Fibroblast of lung (primary cell): ENCODE data around the gene IPO8. TPM values are rescaled to one million over a fixed set of nuclear protein-coding genes. Genes with fewer than 3 reads are reported as not detected.

ENCODE experiments used
- DNase-seq, 2 donors: peaks; one replicate each; pipeline versions ENCODE4 v3.0.0 to v3.0.0-alpha.2; 2010; ENCODE audit warnings: low read depth in 2 of 2
- H2AFZ ChIP-seq: 2 replicates; pipeline ENCODE4 v1.5.1; 2012; ENCODE audit warnings: low read length, control low read depth, inconsistent platforms
- H3K27ac ChIP-seq: 2 replicates; pipeline ENCODE4 v1.5.1; 2011; ENCODE audit warnings: low read length, control low read depth; ENCODE audit not compliant: insufficient read depth
- H3K27me3 ChIP-seq: 2 replicates; pipeline ENCODE4 v1.5.1; 2011; ENCODE audit warnings: mild to moderate bottlenecking, low read length; ENCODE audit not compliant: control insufficient read depth, insufficient read depth
- H3K36me3 ChIP-seq: 2 replicates; pipeline ENCODE4 v1.5.1; 2011; ENCODE audit warnings: low read length; ENCODE audit not compliant: control insufficient read depth, insufficient read depth
- H3K4me1 ChIP-seq: 2 replicates; pipeline ENCODE4 v1.5.1; 2011; ENCODE audit warnings: low read length; ENCODE audit not compliant: control insufficient read depth, insufficient read depth; ENCODE audit errors: extremely low read depth
- H3K4me2 ChIP-seq: 2 replicates; pipeline ENCODE4 v1.5.1; 2011; ENCODE audit warnings: low read length, control low read depth; ENCODE audit not compliant: insufficient read depth; ENCODE audit errors: extremely low read depth
- H3K4me3 ChIP-seq, 4 experiments: fragments of 200-600 bp in 1 of 4; sonication (generic) in 1 of 4; replicated peaks in 1 of 4; 2 replicates each; pipeline ENCODE4 v1.5.1; 2011 to 2016; ENCODE audit warnings: low read length in 4 of 4, low read depth in 3 of 4, mild to moderate bottlenecking in 3 of 4, control low read depth in 2 of 4, inconsistent platforms in 1 of 4, mixed read lengths in 1 of 4; ENCODE audit not compliant: insufficient read depth in 1 of 4; ENCODE audit errors: control extremely low read depth in 1 of 4
- H3K79me2 ChIP-seq: 2 replicates; pipeline ENCODE4 v1.5.1; 2012; ENCODE audit warnings: mild to moderate bottlenecking, low read length, inconsistent platforms; ENCODE audit not compliant: control insufficient read depth, insufficient read depth
- H3K9ac ChIP-seq: 2 replicates; pipeline ENCODE4 v1.5.1; 2011; ENCODE audit warnings: mild to moderate bottlenecking, low read length, control low read depth; ENCODE audit not compliant: insufficient read depth
- H3K9me3 ChIP-seq: 2 replicates; pipeline ENCODE4 v1.5.1; 2012; ENCODE audit warnings: low read depth, low read length; ENCODE audit not compliant: control insufficient read depth, insufficient read depth
- H4K20me1 ChIP-seq: 2 replicates; pipeline ENCODE4 v1.5.1; 2011; ENCODE audit warnings: low read length; ENCODE audit not compliant: control insufficient read depth, insufficient read depth; ENCODE audit errors: extremely low read depth
- CTCF ChIP-seq, 2 donors: IDR thresholded peaks in 1 of 2; conservative IDR thresholded peaks in 1 of 2; 1 replicate in 1 of 2; 2 replicates in 1 of 2; pipeline ENCODE4 v1.5.1; 2011 to 2012; ENCODE audit warnings: low read length in 2 of 2, control low read depth in 1 of 2, inconsistent platforms in 1 of 2, low read depth in 1 of 2, mild to moderate bottlenecking in 1 of 2
- EZH2 ChIP-seq: IDR thresholded peaks from 2 replicates; pipeline ENCODE4 v1.5.1; 2012; ENCODE audit warnings: low read length, control low read depth, mild to moderate bottlenecking; ENCODE audit errors: missing control alignments
- polyA plus RNA-seq, 2 donors: library from polyadenylated mRNA; depleted of rRNA in 1 of 2; stranded (reverse) in 1 of 2; unstranded in 1 of 2; fragments of >200 nt; gene quantifications; 2 replicates each; pipeline ENCODE4 v1.2.1, GENCODE V29; 2011 to 2012; ENCODE audit warnings: missing spikeins in 1 of 2
- total RNA-seq: library from RNA; depleted of rRNA; stranded (reverse); fragments of >200 nt; gene quantifications from 2 replicates; pipeline ENCODE4 v1.2.1, GENCODE V29; 2014

Gene IPO8
- total and polyA plus RNA-seq, 2 donors (not counting 1 experiment from before 2014, with no cell fraction given): 12.4 to 41.5 TPM

DNA sequence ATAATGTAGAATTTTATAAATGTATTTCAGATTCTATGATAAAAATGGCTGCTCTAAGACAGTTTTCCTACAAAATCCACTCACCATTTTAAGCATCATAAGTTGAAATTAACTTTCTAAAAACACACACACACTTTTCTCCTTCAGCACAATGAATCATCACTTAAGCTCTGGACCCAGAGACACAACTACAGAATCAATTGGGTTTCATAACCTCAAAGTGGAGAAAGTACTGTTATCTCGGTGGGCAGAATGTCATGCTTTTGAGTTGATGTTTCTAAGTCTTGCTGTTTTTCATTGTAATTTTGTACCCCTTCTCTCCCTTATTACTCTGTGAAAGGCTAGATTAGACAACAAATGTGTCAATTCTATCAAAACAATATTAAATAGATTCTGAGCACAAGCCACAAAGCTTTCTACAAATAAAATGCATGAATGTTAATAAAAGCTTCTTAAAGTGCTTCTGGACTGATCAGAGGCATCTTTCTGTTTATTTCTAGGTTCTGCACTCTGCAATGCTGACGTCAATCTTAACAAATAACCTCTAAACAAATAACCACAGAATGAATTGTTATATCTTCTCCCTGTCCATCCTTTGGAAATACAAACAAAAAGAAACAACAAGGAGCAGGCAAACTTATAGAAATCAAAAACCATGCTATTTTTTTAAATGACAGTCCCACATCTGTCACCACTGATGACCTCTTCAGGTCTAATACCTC, 8.2 kb downstream of the IPO8 start:
- TF ChIP-seq CTCF (conservative IDR thresholded peaks at IDR 0.05 in 1 of 2, IDR thresholded peaks at IDR 0.05 in 1 of 2; ENCODE audit: low read depth in 1 of 2, low read length in 2 of 2) (no peak), EZH2 (no peak)
- no peaks in the 10 kb centered on the region for H3K27me3 ChIP-seq
- DNase-seq: peak; percentile 10 to 54

GRCh38 chr12:30679241-30679640, 16.4 kb downstream of the IPO8 start:
- H2AFZ ChIP-seq: no peak overlapping the region
- no peaks in the 10 kb centered on the region for H3K36me3 ChIP-seq
- no peaks in the 10 kb centered on the region for H3K9me3 ChIP-seq

More for the DNA sequence above, 8.2 kb downstream of the IPO8 start:
- Histone ChIP-seq H2AFZ (no peak overlapping the region), H3K36me3 (no peaks in the 10 kb centered on the region), H4K20me1 (no peaks in the 10 kb centered on the region), H3K27ac (no peak overlapping the region), H3K79me2 (peaks cover 5% of the 10 kb centered on the region), H3K9ac (no peak overlapping the region), H3K4me3 (no peak overlapping the region), H3K9me3 (no peaks in the 10 kb centered on the region), H3K4me1 (peaks cover 3% of the 10 kb centered on the region), H3K4me2 (no peak overlapping the region)

DNA sequence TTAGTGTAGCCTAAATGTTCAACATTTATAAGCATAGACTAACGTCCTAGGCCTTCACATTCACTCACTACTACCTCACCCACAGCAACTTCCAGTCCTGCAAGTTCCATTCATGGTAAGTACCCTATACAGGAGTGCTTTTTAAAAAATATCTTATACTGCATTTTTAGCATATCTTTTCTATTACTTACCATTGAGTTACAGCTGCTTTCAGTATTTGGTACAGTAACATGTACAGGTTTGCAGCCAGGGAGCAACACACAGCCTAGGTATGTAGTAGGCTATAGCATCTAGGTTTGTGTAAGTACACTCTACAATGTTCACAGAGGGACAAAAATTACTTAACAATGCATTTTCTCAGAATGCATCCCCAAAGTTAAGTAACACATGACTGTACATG, 17.4 kb downstream of the IPO8 start:
- DNase-seq: no peak
- no peak for TF ChIP-seq CTCF (conservative IDR thresholded peaks at IDR 0.05 in 1 of 2, IDR thresholded peaks at IDR 0.05 in 1 of 2; ENCODE audit: low read depth in 1 of 2, low read length in 2 of 2)
- TF ChIP-seq EZH2: no peak
- no peaks in the 10 kb centered on the region for H3K27me3 ChIP-seq

More at GRCh38 chr12:30679241-30679640, 16.4 kb downstream of the IPO8 start:
- TF ChIP-seq EZH2 (no peak), CTCF (conservative IDR thresholded peaks at IDR 0.05 in 1 of 2, IDR thresholded peaks at IDR 0.05 in 1 of 2; ENCODE audit: low read depth in 1 of 2, low read length in 2 of 2) (no peak)
- Histone ChIP-seq H3K4me1 (no peaks in the 10 kb centered on the region), H3K27me3 (no peaks in the 10 kb centered on the region), H3K79me2 (no peaks in the 10 kb centered on the region), H3K27ac (no peak overlapping the region), H3K4me2 (no peak overlapping the region), H3K4me3 (no peak overlapping the region), H4K20me1 (no peaks in the 10 kb centered on the region), H3K9ac (no peak overlapping the region)
- no peak for DNase-seq

More for the DNA sequence above, 17.4 kb downstream of the IPO8 start:
- Histone ChIP-seq H3K79me2 (no peaks in the 10 kb centered on the region), H3K4me2 (no peak overlapping the region), H3K27ac (no peak overlapping the region), H4K20me1 (no peaks in the 10 kb centered on the region), H2AFZ (no peak overlapping the region), H3K9me3 (no peaks in the 10 kb centered on the region), H3K36me3 (no peaks in the 10 kb centered on the region), H3K9ac (no peak overlapping the region), H3K4me3 (no peak overlapping the region), H3K4me1 (no peaks in the 10 kb centered on the region)
